IMR-90 (cell line): ENCODE data around the gene TMEM184C.

Experiments
- BHLHE40 ChIP-seq: fragments of 150-350 bp; IDR thresholded peaks from 2 replicates; pipeline ENCODE4 v1.6.1; 2016; ENCODE audit warnings: mild to moderate bottlenecking, low read depth, low read length
- ELK1 ChIP-seq: fragments of 150-350 bp; IDR thresholded peaks from 2 replicates; pipeline ENCODE4 v1.6.1; 2016; ENCODE audit warnings: low read depth, mild to moderate bottlenecking, low read length, moderate library complexity, borderline replicate concordance
- MXI1 ChIP-seq: IDR thresholded peaks from 2 replicates; pipeline ENCODE4 v1.6.1; 2012; ENCODE audit warnings: low read depth, mild to moderate bottlenecking, low read length, moderate library complexity, borderline replicate concordance
- POLR2A ChIP-seq: IDR thresholded peaks from 2 replicates; pipeline ENCODE4 v1.6.1; 2012; ENCODE audit warnings: mild to moderate bottlenecking, low read depth, low read length
- RAD21 ChIP-seq: IDR thresholded peaks from 2 replicates; pipeline ENCODE4 v1.6.1; 2012; ENCODE audit warnings: low read length, improper control_type of control experiment
- RCOR1 ChIP-seq: IDR thresholded peaks from 2 replicates; pipeline ENCODE4 v1.6.1; 2012; ENCODE audit warnings: mild to moderate bottlenecking, low read length, improper control_type of control experiment; ENCODE audit not compliant: insufficient replicate concordance
- USF2 ChIP-seq: fragments of 150-350 bp; IDR thresholded peaks from 2 replicates; pipeline ENCODE4 v1.6.1; 2017; ENCODE audit warnings: mild to moderate bottlenecking, antibody characterized with exemption, low read length, low read depth
- TF ChIP-seq, protein P1 (sequence below): conservative IDR thresholded peaks from 2 replicates; pipeline ENCODE4 v1.5.1; 2012; ENCODE audit warnings: mild to moderate bottlenecking, low read depth, low read length, improper control_type of control experiment

DNA sequence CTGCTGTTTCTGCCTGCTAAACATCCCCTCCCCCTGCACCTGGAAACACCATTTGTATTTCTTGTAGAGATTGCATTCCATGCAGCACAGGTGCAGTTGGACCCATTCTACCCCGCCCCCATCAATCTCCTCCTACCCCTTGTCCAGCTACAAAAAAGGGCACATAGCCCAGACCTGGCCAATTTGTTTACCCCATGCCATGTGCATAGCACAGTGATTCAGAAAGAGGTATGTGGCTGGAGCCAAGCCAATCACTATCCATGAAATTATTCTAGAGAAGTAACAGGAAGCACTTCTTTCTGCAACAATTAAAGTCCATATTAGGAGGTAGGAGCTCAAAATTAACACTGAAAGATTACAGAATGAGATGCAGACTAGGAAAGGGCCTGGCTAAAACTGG lies 20.2 kb upstream of the TMEM184C start:
- TF ChIP-seq, protein P1, sequence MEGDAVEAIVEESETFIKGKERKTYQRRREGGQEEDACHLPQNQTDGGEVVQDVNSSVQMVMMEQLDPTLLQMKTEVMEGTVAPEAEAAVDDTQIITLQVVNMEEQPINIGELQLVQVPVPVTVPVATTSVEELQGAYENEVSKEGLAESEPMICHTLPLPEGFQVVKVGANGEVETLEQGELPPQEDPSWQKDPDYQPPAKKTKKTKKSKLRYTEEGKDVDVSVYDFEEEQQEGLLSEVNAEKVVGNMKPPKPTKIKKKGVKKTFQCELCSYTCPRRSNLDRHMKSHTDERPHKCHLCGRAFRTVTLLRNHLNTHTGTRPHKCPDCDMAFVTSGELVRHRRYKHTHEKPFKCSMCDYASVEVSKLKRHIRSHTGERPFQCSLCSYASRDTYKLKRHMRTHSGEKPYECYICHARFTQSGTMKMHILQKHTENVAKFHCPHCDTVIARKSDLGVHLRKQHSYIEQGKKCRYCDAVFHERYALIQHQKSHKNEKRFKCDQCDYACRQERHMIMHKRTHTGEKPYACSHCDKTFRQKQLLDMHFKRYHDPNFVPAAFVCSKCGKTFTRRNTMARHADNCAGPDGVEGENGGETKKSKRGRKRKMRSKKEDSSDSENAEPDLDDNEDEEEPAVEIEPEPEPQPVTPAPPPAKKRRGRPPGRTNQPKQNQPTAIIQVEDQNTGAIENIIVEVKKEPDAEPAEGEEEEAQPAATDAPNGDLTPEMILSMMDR = no peak
- no peak for TF ChIP-seq POLR2A
- peak; percentile 46; the same call in 1 of the 2 replicates for TF ChIP-seq MXI1
- TF ChIP-seq USF2 = no peak
- peak; percentile 29 for TF ChIP-seq RCOR1
- peak; percentile 12; the same call in 1 of the 2 replicates for TF ChIP-seq ELK1
- peak; percentile 77; the same call in 1 of the 2 replicates for TF ChIP-seq BHLHE40
- no peak for TF ChIP-seq RAD21
